AG09319 (cell line): ENCODE measurements around the gene ABHD2.

Experiments used
- DNase-seq: peaks from one replicate; pipeline ENCODE4 v3.0.0-alpha.2; 2010; ENCODE audit warnings: low read depth; ENCODE audit errors: extremely low read depth
- CTCF ChIP-seq: IDR thresholded peaks from 2 replicates; pipeline ENCODE4 v1.5.1; 2011; ENCODE audit warnings: low read depth, mild to moderate bottlenecking, inconsistent platforms, low read length, moderate library complexity

ABHD2 gene

GRCh38 chr15:89184357-89184756 lies 96.1 kb downstream of the ABHD2 start:
- DNase-seq: no peak

GRCh38 chr15:89184886-89185526 lies 96.8 kb downstream of the ABHD2 start:
- TF ChIP-seq CTCF: no peak
- no peak for DNase-seq

More at GRCh38 chr15:89184357-89184756, 96.1 kb downstream of the ABHD2 start:
- TF ChIP-seq CTCF: no peak

- DNase-seq: no peak
- no peak for TF ChIP-seq CTCF
These were observed 98.5 kb downstream of the ABHD2 start for GRCh38 chr15:89186803-89187202.

GRCh38 chr15:89187301-89187985 lies 99.2 kb downstream of the ABHD2 start:
- no peak for DNase-seq
- no peak for TF ChIP-seq CTCF

- no peak for DNase-seq
- no peak for TF ChIP-seq CTCF
These were observed 99.8 kb downstream of the ABHD2 start for GRCh38 chr15:89187986-89188514.

- no peak for TF ChIP-seq CTCF
- no peak for DNase-seq
These were observed 103.9 kb downstream of the ABHD2 start for GRCh38 chr15:89192136-89192535.

- no peak for DNase-seq
- TF ChIP-seq CTCF: no peak
These were observed 104.5 kb downstream of the ABHD2 start for GRCh38 chr15:89192766-89193165.
